Astrocyte (in vitro differentiated cells and primary cell): ENCODE measurements around the gene ZNF768. TPM values are rescaled to one million over a fixed set of nuclear protein-coding genes. Genes with fewer than 3 reads are reported as not detected.

Experiments
- DNase-seq: peaks from one replicate; pipeline ENCODE4 v3.0.0-alpha.2; 2010; ENCODE audit warnings: low read depth
- FAIRE-seq: peaks from 2 replicates; lab custom pipeline; 2011; peaks lifted over from hg19 to GRCh38; lab: Jason Lieb, UNC
- H2AFZ ChIP-seq: 2 replicates; pipeline ENCODE4 v1.6.0; 2012; ENCODE audit warnings: low read depth, low read length, inconsistent platforms
- H3K27ac ChIP-seq: 2 replicates; pipeline ENCODE4 v1.5.1; 2011; ENCODE audit warnings: low read depth, low read length, inconsistent platforms
- H3K27me3 ChIP-seq: 2 replicates; pipeline ENCODE4 v1.6.0; 2011; ENCODE audit warnings: low read length, inconsistent platforms; ENCODE audit not compliant: insufficient read depth
- H3K36me3 ChIP-seq: 2 replicates; pipeline ENCODE4 v1.5.1; 2011; ENCODE audit warnings: low read length, inconsistent platforms; ENCODE audit not compliant: insufficient read depth
- H3K4me1 ChIP-seq: 2 replicates; pipeline ENCODE4 v1.5.1; 2011; ENCODE audit warnings: low read length, inconsistent platforms; ENCODE audit not compliant: insufficient read depth
- H3K4me2 ChIP-seq: 2 replicates; pipeline ENCODE4 v1.6.0; 2012; ENCODE audit warnings: low read length, inconsistent platforms
- H3K4me3 ChIP-seq: 2 replicates; pipeline ENCODE4 v1.5.1; 2011; ENCODE audit warnings: low read depth, mild to moderate bottlenecking, low read length, inconsistent platforms; ENCODE audit not compliant: insufficient read depth
- H3K79me2 ChIP-seq: 2 replicates; pipeline ENCODE4 v1.6.0; 2012; ENCODE audit warnings: mild to moderate bottlenecking, low read length, inconsistent platforms; ENCODE audit not compliant: insufficient read depth
- H3K9ac ChIP-seq: 2 replicates; pipeline ENCODE4 v1.6.0; 2012; ENCODE audit warnings: mild to moderate bottlenecking, low read length, inconsistent platforms
- H3K9me3 ChIP-seq: 2 replicates; pipeline ENCODE4 v1.5.1; 2012; ENCODE audit warnings: low read depth, mild to moderate bottlenecking, low read length, inconsistent platforms; ENCODE audit not compliant: insufficient read depth
- H4K20me1 ChIP-seq: 2 replicates; pipeline ENCODE4 v1.6.0; 2012; ENCODE audit warnings: low read length, inconsistent platforms; ENCODE audit not compliant: insufficient read depth
- H3K27ac Mint-ChIP-seq: one replicate; pipeline ENCODE4 v1.8.0; 2021; ENCODE audit warnings: mild to moderate bottlenecking, mixed read lengths; ENCODE audit not compliant: unreplicated experiment
- H3K27me3 Mint-ChIP-seq: one replicate; pipeline ENCODE4 v1.8.0; 2021; ENCODE audit warnings: low read depth, mixed read lengths; ENCODE audit not compliant: unreplicated experiment
- H3K36me3 Mint-ChIP-seq: one replicate; pipeline ENCODE4 v1.8.0; 2021; ENCODE audit warnings: low read depth, mixed read lengths; ENCODE audit not compliant: unreplicated experiment
- H3K4me1 Mint-ChIP-seq: one replicate; pipeline ENCODE4 v1.8.0; 2021; ENCODE audit warnings: low read depth, mixed read lengths; ENCODE audit not compliant: unreplicated experiment
- H3K4me3 Mint-ChIP-seq: one replicate; pipeline ENCODE4 v1.8.0; 2021; ENCODE audit warnings: mild to moderate bottlenecking, moderate library complexity, mixed read lengths; ENCODE audit not compliant: unreplicated experiment
- H3K9me3 Mint-ChIP-seq: one replicate; pipeline ENCODE4 v1.8.0; 2021; ENCODE audit warnings: mild to moderate bottlenecking, mixed read lengths; ENCODE audit not compliant: unreplicated experiment
- CTCF ChIP-seq: IDR thresholded peaks from 2 replicates; pipeline ENCODE4 v1.5.1; 2011; ENCODE audit warnings: low read depth, mild to moderate bottlenecking, inconsistent platforms, low read length, moderate library complexity; ENCODE audit not compliant: insufficient read depth
- EZH2 ChIP-seq: IDR thresholded peaks from 2 replicates; pipeline ENCODE4 v1.6.1; 2012; ENCODE audit warnings: mild to moderate bottlenecking, low read length, inconsistent platforms; ENCODE audit not compliant: insufficient read depth
- total RNA-seq: library from RNA; stranded (reverse); gene quantifications from 2 replicates; pipeline ENCODE4 v1.2.1, GENCODE V29; 2021

ZNF768 gene
- total RNA-seq, 1 donor from 2014 or later, result 23.1 TPM

- no peak for TF ChIP-seq CTCF
- TF ChIP-seq EZH2, result no peak
- H3K27ac ChIP-seq, result no peak overlapping the region
- no peaks in the 10 kb centered on the region for H3K36me3 ChIP-seq
- H3K9ac ChIP-seq, result no peak overlapping the region
- no peak overlapping the region for H3K4me2 ChIP-seq
- H3K9me3 Mint-ChIP-seq, result no peaks in the 10 kb centered on the region
- H3K27me3 ChIP-seq, result no peaks in the 10 kb centered on the region
- DNase-seq (peak; percentile 51), FAIRE-seq (no peak)
- no peak overlapping the region for H3K4me3 Mint-ChIP-seq
- H3K36me3 Mint-ChIP-seq, result no peaks in the 10 kb centered on the region
- H3K4me1 ChIP-seq, result peaks cover 6% of the 10 kb centered on the region
- H3K4me3 ChIP-seq, result no peak overlapping the region
- H3K79me2 ChIP-seq, result no peaks in the 10 kb centered on the region
- peaks cover 15% of the 10 kb centered on the region for H3K27me3 Mint-ChIP-seq
- no peak overlapping the region for H3K27ac Mint-ChIP-seq
- H3K9me3 ChIP-seq, result no peaks in the 10 kb centered on the region
- H2AFZ ChIP-seq, result no peak overlapping the region
- peaks cover 3% of the 10 kb centered on the region for H3K4me1 Mint-ChIP-seq
- H4K20me1 ChIP-seq, result no peaks in the 10 kb centered on the region
These were observed 41.7 kb upstream of the ZNF768 start for GRCh38 chr16:30567991-30568638.

GRCh38 chr16:30567160-30567990 lies 41.0 kb upstream of the ZNF768 start:
- H3K4me1 ChIP-seq, result peaks cover 6% of the 10 kb centered on the region
- H3K4me3 Mint-ChIP-seq, result no peak overlapping the region
- no peak for DNase-seq

More at GRCh38 chr16:30567160-30567990, 41.0 kb upstream of the ZNF768 start:
- Histone ChIP-seq H3K79me2 (no peaks in the 10 kb centered on the region), H3K9ac (no peak overlapping the region), H4K20me1 (no peaks in the 10 kb centered on the region), H3K9me3 (no peaks in the 10 kb centered on the region), H3K4me2 (no peak overlapping the region), H3K4me3 (no peak overlapping the region), H3K27ac (no peak overlapping the region), H3K36me3 (no peaks in the 10 kb centered on the region), H2AFZ (no peak overlapping the region), H3K27me3 (no peaks in the 10 kb centered on the region)
- no peaks in the 10 kb centered on the region for H3K36me3 Mint-ChIP-seq
- TF ChIP-seq EZH2, result no peak
- TF ChIP-seq CTCF, result no peak
- peaks cover 3% of the 10 kb centered on the region for H3K4me1 Mint-ChIP-seq
- H3K9me3 Mint-ChIP-seq, result no peaks in the 10 kb centered on the region
- peaks cover 15% of the 10 kb centered on the region for H3K27me3 Mint-ChIP-seq
- H3K27ac Mint-ChIP-seq, result no peak overlapping the region
- no peak for FAIRE-seq
